ENCODE measurements around the gene VGLL4. TPM values are rescaled to one million over a fixed set of nuclear protein-coding genes. Genes with fewer than 3 reads are reported as not detected.

VGLL4 gene
- total RNA-seq, 1 donor from 2014 or later: 141 TPM

DNA sequence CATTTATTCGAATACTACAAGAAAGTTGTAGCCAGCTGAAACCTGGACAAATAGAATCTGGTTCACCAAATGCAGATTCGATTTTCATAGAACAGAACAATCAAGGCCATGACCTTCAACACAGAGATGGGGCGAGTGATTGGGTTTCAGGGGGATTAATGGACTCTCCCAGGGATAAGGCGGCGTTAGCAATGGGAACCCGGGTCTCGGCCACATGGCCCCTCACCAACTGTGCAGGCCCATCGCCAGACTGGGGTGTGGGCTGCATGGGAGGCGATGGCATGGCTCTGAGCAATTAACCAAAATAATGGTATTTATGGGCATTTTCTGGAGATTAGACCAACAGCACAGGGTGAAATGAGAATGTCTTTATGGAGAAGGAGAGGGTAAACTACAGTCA, 34.2 kb downstream of the VGLL4 start:
- Mint-ChIP-seq H3K4me3 (ENCODE audit: unreplicated experiment) (peak overlapping the region; percentile 68), H3K27me3 (ENCODE audit: low read depth) (no peaks in the 10 kb centered on the region), H3K27ac (ENCODE audit: unreplicated experiment) (peak overlapping the region; percentile 99), H3K36me3 (ENCODE audit: low read depth) (peaks cover 12% of the 10 kb centered on the region), H3K9me3 (ENCODE audit: low read depth) (no peaks in the 10 kb centered on the region), H3K4me1 (ENCODE audit: low read depth) (peaks cover 98% of the 10 kb centered on the region)
- TF ChIP-seq, protein P1, sequence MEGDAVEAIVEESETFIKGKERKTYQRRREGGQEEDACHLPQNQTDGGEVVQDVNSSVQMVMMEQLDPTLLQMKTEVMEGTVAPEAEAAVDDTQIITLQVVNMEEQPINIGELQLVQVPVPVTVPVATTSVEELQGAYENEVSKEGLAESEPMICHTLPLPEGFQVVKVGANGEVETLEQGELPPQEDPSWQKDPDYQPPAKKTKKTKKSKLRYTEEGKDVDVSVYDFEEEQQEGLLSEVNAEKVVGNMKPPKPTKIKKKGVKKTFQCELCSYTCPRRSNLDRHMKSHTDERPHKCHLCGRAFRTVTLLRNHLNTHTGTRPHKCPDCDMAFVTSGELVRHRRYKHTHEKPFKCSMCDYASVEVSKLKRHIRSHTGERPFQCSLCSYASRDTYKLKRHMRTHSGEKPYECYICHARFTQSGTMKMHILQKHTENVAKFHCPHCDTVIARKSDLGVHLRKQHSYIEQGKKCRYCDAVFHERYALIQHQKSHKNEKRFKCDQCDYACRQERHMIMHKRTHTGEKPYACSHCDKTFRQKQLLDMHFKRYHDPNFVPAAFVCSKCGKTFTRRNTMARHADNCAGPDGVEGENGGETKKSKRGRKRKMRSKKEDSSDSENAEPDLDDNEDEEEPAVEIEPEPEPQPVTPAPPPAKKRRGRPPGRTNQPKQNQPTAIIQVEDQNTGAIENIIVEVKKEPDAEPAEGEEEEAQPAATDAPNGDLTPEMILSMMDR (IDR thresholded peaks at IDR 0.05): no peak
- DNase-seq (ENCODE audit: low spot score): no peak

DNA sequence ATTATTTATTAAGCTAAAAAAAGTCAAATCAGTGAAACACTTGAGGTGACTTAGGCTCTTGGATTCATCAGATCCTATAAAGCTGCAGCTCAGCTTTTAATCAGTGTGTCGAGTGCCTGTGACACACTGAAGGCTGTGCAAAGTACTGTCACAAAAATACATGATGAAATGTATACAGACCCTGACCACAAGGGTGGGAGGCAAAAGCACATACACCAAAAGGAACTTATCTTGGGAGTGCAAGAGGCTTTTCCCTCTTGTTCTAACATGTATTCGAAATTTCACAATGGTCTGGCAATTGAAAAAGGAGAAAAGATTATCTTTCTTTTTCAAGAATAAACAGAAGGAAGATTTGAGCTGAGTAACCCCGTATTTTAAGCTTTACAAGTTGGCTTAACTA, 35.9 kb downstream of the VGLL4 start:
- no peak for DNase-seq (ENCODE audit: low spot score)
- peak overlapping the region; percentile 99 for H3K27ac Mint-ChIP-seq (ENCODE audit: unreplicated experiment)
- TF ChIP-seq, protein P1 (IDR thresholded peaks at IDR 0.05): no peak
- H3K4me1 Mint-ChIP-seq (ENCODE audit: low read depth): peaks cover 98% of the 10 kb centered on the region
- H3K27me3 Mint-ChIP-seq (ENCODE audit: low read depth): no peaks in the 10 kb centered on the region
- H3K4me3 Mint-ChIP-seq (ENCODE audit: unreplicated experiment): no peak overlapping the region
- no peaks in the 10 kb centered on the region for H3K9me3 Mint-ChIP-seq (ENCODE audit: low read depth)
- H3K36me3 Mint-ChIP-seq (ENCODE audit: low read depth): peaks cover 12% of the 10 kb centered on the region

DNA sequence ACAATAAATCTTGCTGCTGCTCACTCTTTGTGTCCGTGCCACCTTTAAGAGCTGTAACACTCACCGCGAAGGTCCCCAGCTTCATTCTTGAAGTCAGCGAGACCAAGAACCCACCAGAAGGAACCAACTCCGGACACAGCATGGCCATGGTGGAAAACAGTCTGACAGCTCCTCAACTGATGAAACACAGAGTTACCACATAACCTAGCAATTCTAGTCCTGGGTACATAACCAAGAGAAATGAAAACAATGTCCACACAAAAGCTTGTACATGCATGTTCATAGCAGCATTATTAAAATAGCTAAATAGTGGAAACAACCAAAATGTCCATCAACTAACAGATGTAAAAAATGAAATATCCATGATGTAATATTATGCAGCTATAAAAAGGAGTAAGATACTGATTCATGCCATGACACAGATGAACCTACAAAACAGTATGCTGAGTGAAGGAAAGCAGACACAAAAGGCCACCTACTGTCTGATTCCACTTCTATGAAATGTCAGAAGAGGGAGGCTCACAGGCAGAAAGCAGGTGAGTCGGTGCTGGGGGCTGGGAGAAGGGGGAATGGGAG, 36.8 kb downstream of the VGLL4 start:
- peaks cover 12% of the 10 kb centered on the region for H3K36me3 Mint-ChIP-seq (ENCODE audit: low read depth)
- H3K4me1 Mint-ChIP-seq (ENCODE audit: low read depth): peaks cover 98% of the 10 kb centered on the region
- H3K4me3 Mint-ChIP-seq (ENCODE audit: unreplicated experiment): no peak overlapping the region
- TF ChIP-seq, protein P1 (IDR thresholded peaks at IDR 0.05): no peak
- DNase-seq (ENCODE audit: low spot score): no peak
- peak overlapping the region; percentile 99 for H3K27ac Mint-ChIP-seq (ENCODE audit: unreplicated experiment)
- H3K9me3 Mint-ChIP-seq (ENCODE audit: low read depth): no peaks in the 10 kb centered on the region
- H3K27me3 Mint-ChIP-seq (ENCODE audit: low read depth): no peaks in the 10 kb centered on the region

DNA sequence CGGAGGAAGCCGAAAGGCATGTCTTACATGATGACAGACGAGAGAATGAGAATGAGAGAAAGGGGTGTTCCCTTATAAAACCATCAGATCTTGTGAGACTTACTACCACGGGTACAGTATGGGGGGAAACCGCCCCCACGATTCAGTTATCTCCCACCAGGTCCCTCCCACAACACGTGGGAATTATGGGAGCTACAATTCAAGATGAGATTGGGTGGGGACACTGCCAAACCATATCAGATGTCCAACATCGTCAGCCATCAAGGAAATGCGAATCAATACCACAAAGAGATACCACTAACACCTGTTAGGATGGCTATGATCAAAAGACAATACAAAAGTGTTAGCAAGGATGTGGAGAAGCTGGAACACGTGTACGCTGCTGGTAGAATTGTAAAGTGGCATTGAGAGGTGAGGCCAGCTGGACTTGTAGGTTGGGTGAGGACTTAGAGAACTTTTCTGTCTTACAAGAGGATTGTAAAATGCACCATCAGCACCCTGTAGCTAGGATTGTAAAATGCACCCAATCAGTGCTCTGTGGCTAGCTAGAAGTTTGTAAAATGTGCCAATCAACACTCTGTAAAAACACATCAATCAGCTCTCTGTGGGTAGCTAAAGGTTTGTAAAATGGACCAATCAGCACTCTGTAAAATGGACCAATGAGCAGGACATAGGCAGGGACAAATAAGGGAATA, 37.5 kb downstream of the VGLL4 start:
- H3K27ac Mint-ChIP-seq (ENCODE audit: unreplicated experiment): peak overlapping the region; percentile 99
- H3K9me3 Mint-ChIP-seq (ENCODE audit: low read depth): no peaks in the 10 kb centered on the region
- TF ChIP-seq, protein P1 (IDR thresholded peaks at IDR 0.05): no peak
- no peak overlapping the region for H3K4me3 Mint-ChIP-seq (ENCODE audit: unreplicated experiment)
- DNase-seq (ENCODE audit: low spot score): no peak
- peaks cover 98% of the 10 kb centered on the region for H3K4me1 Mint-ChIP-seq (ENCODE audit: low read depth)
- H3K27me3 Mint-ChIP-seq (ENCODE audit: low read depth): no peaks in the 10 kb centered on the region
- H3K36me3 Mint-ChIP-seq (ENCODE audit: low read depth): peaks cover 12% of the 10 kb centered on the region

DNA sequence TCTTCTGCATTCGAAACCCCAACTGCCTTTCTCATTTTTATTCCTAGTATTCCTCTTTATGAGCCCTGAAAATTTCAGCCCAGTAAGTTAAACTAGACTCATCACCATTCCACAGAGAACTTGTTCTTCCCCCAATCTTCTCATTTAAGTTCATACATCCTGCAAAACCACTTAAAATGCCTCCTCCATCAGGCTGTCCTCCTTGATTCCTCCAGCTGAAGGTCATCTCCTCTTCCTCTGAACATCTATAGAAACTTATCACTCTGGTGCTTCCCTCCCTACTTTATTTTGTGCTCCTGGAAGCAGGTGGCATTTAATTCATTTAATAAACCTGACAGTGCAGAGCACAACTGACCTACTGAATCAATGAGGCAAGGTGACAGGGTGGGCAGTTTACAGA, 38.3 kb downstream of the VGLL4 start:
- Mint-ChIP-seq H3K4me1 (ENCODE audit: low read depth) (peaks cover 98% of the 10 kb centered on the region), H3K9me3 (ENCODE audit: low read depth) (no peaks in the 10 kb centered on the region), H3K27ac (ENCODE audit: unreplicated experiment) (peak overlapping the region; percentile 99), H3K36me3 (ENCODE audit: low read depth) (peaks cover 16% of the 10 kb centered on the region), H3K27me3 (ENCODE audit: low read depth) (no peaks in the 10 kb centered on the region), H3K4me3 (ENCODE audit: unreplicated experiment) (no peak overlapping the region)
- DNase-seq (ENCODE audit: low spot score): no peak
- TF ChIP-seq, protein P1 (IDR thresholded peaks at IDR 0.05): no peak
